ENCODE measurements around the gene KCNB1.

KCNB1 gene

DNA sequence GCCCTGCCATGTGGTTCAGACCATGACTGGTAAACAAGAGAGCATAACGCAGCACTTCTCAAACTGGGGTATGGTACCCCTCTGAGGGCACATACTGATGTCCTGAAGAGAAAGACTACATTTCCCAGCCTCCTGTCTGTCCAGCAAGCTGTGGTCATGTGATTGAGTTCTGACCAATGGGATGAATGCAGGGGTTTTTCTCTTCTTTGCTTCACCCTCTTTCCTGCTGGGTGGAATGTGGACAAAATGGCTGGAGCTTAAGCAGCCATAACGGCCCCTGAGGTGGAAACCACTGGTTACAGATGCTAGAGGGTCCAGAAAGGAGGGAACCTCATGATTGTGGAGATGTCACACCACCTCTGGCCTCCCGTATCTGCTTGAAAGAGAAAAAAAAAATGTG, 19.4 kb upstream of the KCNB1 start:
- no peak overlapping the region for H3K4me3 ChIP-seq (replicated peaks; ENCODE audit: low read depth, low read length)
- TF ChIP-seq, protein P1, sequence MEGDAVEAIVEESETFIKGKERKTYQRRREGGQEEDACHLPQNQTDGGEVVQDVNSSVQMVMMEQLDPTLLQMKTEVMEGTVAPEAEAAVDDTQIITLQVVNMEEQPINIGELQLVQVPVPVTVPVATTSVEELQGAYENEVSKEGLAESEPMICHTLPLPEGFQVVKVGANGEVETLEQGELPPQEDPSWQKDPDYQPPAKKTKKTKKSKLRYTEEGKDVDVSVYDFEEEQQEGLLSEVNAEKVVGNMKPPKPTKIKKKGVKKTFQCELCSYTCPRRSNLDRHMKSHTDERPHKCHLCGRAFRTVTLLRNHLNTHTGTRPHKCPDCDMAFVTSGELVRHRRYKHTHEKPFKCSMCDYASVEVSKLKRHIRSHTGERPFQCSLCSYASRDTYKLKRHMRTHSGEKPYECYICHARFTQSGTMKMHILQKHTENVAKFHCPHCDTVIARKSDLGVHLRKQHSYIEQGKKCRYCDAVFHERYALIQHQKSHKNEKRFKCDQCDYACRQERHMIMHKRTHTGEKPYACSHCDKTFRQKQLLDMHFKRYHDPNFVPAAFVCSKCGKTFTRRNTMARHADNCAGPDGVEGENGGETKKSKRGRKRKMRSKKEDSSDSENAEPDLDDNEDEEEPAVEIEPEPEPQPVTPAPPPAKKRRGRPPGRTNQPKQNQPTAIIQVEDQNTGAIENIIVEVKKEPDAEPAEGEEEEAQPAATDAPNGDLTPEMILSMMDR (IDR thresholded peaks at IDR 0.05; ENCODE audit: low read length, missing control alignments), result no peak
- peak; percentile 52 for DNase-seq (ENCODE audit: low read depth)

DNA sequence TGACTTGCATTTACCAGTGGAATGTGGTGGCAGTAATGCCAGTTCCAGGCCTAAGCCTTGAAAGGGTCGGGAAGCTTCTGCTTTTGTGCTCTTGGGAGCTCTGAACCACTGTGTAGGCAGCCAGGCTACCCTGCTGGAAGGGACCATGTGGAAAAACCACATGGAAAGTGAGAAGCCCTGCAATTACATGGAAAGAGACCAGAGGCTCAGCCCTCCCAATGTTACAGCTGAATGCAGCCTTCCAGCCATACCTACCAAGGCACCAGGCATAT, 14.9 kb upstream of the KCNB1 start:
- DNase-seq (ENCODE audit: low read depth), result no peak
- TF ChIP-seq, protein P1 (IDR thresholded peaks at IDR 0.05; ENCODE audit: low read length, missing control alignments), result no peak
- H3K4me3 ChIP-seq (replicated peaks; ENCODE audit: low read depth, low read length), result no peak overlapping the region

DNA sequence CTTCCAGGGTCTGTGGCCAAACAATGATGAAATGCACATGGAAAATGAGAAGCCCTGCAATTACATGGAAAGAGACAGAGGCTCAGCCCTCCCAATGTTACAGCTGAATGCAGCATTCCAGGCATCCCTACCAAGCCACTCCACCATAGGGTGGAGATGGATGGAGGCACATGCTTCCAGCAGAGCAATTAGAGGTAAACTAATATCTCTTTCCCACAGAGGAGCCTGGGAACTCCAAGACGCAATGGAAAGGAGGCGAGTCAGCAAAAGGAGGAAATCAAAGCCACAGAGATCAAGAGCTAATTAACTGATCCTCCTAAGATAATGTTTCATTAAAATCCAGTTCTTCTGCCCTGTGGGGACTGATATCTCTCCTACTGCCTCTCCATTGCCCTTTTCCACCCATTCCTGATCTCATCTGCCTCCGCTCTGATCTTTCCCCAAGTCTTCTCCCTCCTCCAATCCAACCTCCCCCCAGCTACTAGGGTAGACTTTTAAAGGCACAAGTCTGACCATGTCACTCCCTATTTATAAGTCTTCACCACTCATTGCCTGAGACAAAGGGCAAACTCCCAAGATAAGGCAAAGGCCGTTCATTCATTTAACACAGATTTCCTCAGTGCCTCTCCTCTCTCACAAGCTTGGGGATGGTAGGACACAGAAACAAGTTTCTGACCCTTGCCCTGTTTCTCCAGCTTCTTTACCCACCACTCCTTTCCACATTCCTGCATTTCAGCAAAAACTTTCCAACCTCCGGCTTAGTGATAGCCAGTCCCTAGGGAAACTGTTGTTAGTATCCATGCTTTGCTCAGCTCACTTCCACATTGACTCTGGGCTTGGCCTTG, 14.3 kb upstream of the KCNB1 start:
- DNase-seq (ENCODE audit: low read depth), result no peak
- TF ChIP-seq, protein P1 (IDR thresholded peaks at IDR 0.05; ENCODE audit: low read length, missing control alignments), result no peak
- H3K4me3 ChIP-seq (replicated peaks; ENCODE audit: low read depth, low read length), result no peak overlapping the region

DNA sequence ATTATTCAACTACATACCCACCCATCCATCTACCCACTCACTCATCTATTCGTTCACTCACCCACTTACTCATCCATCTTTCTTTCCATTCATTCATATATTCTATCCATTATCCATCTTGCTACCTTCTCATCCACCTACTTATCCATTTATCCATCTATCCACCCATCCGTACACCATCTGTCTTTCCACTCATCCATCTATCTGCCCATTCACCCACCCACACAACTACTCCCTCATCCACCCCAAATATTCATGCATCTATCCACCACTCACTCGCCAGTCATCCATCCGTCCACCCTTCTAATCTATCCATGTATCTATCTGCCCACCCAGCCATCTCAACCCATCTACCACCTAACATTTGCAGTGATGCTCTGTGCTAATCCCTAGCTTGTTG, 13.6 kb upstream of the KCNB1 start:
- no peak for DNase-seq (ENCODE audit: low read depth)
- H3K4me3 ChIP-seq (replicated peaks; ENCODE audit: low read depth, low read length), result no peak overlapping the region
- TF ChIP-seq, protein P1 (IDR thresholded peaks at IDR 0.05; ENCODE audit: low read length, missing control alignments), result no peak

DNA sequence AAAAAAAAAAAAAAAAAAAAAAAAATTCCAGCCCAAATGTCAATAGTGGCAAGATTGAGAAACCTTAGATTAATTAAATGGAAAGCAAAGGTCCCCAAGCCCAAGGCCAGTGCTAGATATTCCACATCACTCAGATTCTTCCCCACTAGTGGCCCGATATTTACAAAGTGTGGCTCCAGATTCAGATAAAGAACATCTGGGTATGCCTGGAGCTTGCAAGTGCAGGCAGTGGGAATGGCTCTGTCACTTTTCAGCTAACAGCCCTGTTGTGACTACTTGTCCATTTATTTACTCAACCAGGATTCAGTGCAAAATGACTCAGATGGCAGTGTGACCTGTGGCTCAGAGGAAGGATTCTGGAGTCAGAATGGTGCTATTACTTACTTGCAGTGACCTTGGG, 8.2 kb upstream of the KCNB1 start:
- TF ChIP-seq, protein P1 (IDR thresholded peaks at IDR 0.05; ENCODE audit: low read length, missing control alignments), result no peak
- no peak overlapping the region for H3K4me3 ChIP-seq (replicated peaks; ENCODE audit: low read depth, low read length)
- no peak for DNase-seq (ENCODE audit: low read depth)

DNA sequence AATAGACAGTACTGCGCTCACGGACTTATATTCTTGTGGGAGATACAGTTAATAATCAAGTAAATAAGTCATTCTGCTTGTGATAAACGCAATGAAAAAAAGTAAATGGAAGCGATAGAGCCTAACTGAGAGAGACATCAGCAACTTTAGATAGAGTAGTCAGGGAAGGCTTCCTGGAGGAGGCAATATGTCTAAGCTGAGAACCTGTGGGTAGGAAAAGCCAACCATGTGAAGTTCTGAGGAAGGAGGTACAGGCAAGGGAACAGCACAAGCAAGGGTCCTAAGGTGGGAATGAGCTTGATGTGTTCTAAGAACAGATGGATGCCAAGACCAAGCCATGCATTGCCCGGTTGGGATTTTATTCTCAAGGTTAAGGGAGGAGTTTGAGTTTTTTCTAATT, 7.2 kb upstream of the KCNB1 start:
- no peak for DNase-seq (ENCODE audit: low read depth)
- no peak overlapping the region for H3K4me3 ChIP-seq (replicated peaks; ENCODE audit: low read depth, low read length)
- TF ChIP-seq, protein P1 (IDR thresholded peaks at IDR 0.05; ENCODE audit: low read length, missing control alignments), result no peak

DNA sequence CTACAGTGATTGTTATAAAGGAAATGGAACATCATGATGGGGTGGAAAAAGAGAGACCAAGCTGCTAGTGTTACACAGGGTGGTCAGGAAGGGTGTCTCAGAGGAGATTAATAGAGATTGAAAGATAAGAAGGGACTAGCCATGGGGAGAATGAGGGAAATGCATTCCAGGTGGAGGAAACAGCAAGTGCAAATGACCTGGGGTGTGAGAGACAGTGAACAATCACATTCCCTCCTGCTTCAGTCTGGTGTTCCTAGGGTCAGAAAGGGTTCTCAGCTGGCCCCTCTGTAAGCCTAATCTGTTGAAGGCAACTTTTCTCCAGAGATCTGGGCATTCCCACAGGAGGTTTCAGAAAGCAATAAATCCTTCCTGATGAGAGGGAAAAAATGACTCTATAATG, 3.6 kb upstream of the KCNB1 start:
- TF ChIP-seq, protein P1 (IDR thresholded peaks at IDR 0.05; ENCODE audit: low read length, missing control alignments), result no peak
- no peak for DNase-seq (ENCODE audit: low read depth)

More for the DNA sequence above, 3.6 kb upstream of the KCNB1 start:
- H3K4me3 ChIP-seq (replicated peaks; ENCODE audit: low read depth, low read length), result no peak overlapping the region

Measured in fibroblast of pulmonary artery (primary cell).